Lower leg skin (tissue), 4 donors: ENCODE results near the gene DENND1C. TPM values are rescaled to one million over a fixed set of nuclear protein-coding genes. Genes with fewer than 3 reads are reported as not detected.

Experiments used
- DNase-seq, 2 donors: peaks; one replicate each; pipeline ENCODE4 v3.0.0-alpha.2; 2019; ENCODE audit warnings: low spot score in 2 of 2
- H3K4me3 ChIP-seq: fragments of 200-600 bp; sonication (generic); 2 replicates; pipeline ENCODE4 v1.5.1; 2017; ENCODE audit warnings: mild to moderate bottlenecking, low read depth; ENCODE audit not compliant: poor library complexity, severe bottlenecking
- CTCF ChIP-seq, 3 donors: fragments of 450-650 bp; IDR thresholded peaks; one replicate each; pipeline ENCODE4 v1.5.1; 2016; ENCODE audit warnings: antibody characterized with exemption in 3 of 3, mild to moderate bottlenecking in 3 of 3, moderate library complexity in 2 of 3
- POLR2A ChIP-seq, 2 donors: fragments of 450-650 bp; IDR thresholded peaks; one replicate each; pipeline ENCODE4 v1.6.1; 2016 to 2017; ENCODE audit warnings: antibody characterized with exemption in 2 of 2, mild to moderate bottlenecking in 1 of 2, moderate library complexity in 1 of 2
- WGBS, 2 donors: methylation state at CpG; one replicate each; pipeline ENCODE4 v1.1.5; 2018; 5-methylcytosine and 5-hydroxymethylcytosine counted together
- intact Hi-C: fragments of 100-400 bp; cut with DNase I; formaldehyde crosslinking; loops from one replicate; pipeline ENCODE4 v1.15.0; 2023; ENCODE audit warnings: low total_unique reads
- total RNA-seq, 4 donors: library from RNA; depleted of rRNA; stranded (reverse); fragments of >200 nt; gene quantifications; one replicate each; pipeline ENCODE4 v1.1.0, GENCODE V29; 2016

The DENND1C gene
- total RNA-seq, 4 donors from 2014 or later, result 0.61 to 1.9 (median 1.2) TPM

GRCh38 chr19:6457958-6458694 lies 23.5 kb downstream of the DENND1C start:
- H3K4me3 ChIP-seq, result no peak overlapping the region
- DNase-seq, result no peak
- 80 to 87% methylated on average over 17 of the region's 17 CpGs for WGBS, 2 donors
- TF ChIP-seq CTCF (IDR thresholded peaks at IDR 0.05) (no peak), POLR2A (IDR thresholded peaks at IDR 0.05) (no peak)
- intact Hi-C loops, result no loop called here

- no peak overlapping the region for H3K4me3 ChIP-seq
- intact Hi-C loops, result no loop called here
- DNase-seq, result no peak
- no peak for TF ChIP-seq POLR2A (IDR thresholded peaks at IDR 0.05)
- TF ChIP-seq CTCF (IDR thresholded peaks at IDR 0.05), result no peak
- 94 to 96% methylated on average over 15 of the region's 15 CpGs for WGBS, 2 donors
These were observed 25.7 kb downstream of the DENND1C start for GRCh38 chr19:6455924-6456323.

GRCh38 chr19:6453951-6454565 lies 27.5 kb downstream of the DENND1C start:
- intact Hi-C loops, result no loop called here

GRCh38 chr19:6452899-6453298 lies 28.7 kb downstream of the DENND1C start:
- intact Hi-C loops, result no loop called here
- no peak for TF ChIP-seq CTCF (IDR thresholded peaks at IDR 0.05)
- no peak for TF ChIP-seq POLR2A (IDR thresholded peaks at IDR 0.05)
- DNase-seq, result no peak
- WGBS, 2 donors, result 96 to 100% methylated on average over 2 of the region's 2 CpGs
- no peak overlapping the region for H3K4me3 ChIP-seq

More at GRCh38 chr19:6453951-6454565, 27.5 kb downstream of the DENND1C start:
- DNase-seq, result no peak
- TF ChIP-seq CTCF (IDR thresholded peaks at IDR 0.05) (no peak), POLR2A (IDR thresholded peaks at IDR 0.05) (no peak)
- 92 to 98% methylated on average over 11 of the region's 11 CpGs for WGBS, 2 donors
- no peak overlapping the region for H3K4me3 ChIP-seq

GRCh38 chr19:6452223-6452614 lies 29.4 kb downstream of the DENND1C start:
- intact Hi-C loops, result no loop called here
- DNase-seq, result no peak
- TF ChIP-seq POLR2A (IDR thresholded peaks at IDR 0.05), result no peak
- TF ChIP-seq CTCF (IDR thresholded peaks at IDR 0.05), result no peak
- no peak overlapping the region for H3K4me3 ChIP-seq
- 94 to 96% methylated on average over 19 of the region's 19 CpGs for WGBS, 2 donors
